Hematopoietic multipotent progenitor cell (in vitro differentiated cells): ENCODE data around the gene NAA40. TPM values are rescaled to one million over a fixed set of nuclear protein-coding genes. Genes with fewer than 3 reads are reported as not detected.

Experiments used
- DNase-seq, 3 donors: peaks; one replicate each; pipeline ENCODE4 v3.0.0-alpha.2; 2011 to 2015; ENCODE audit warnings: low read depth in 2 of 3, low spot score in 2 of 3
- small RNA-seq: library from RNA; depleted of rRNA; stranded (forward); fragments of <200 nt; gene quantifications from one replicate; pipeline ENCODE3, GENCODE V24; 2012
- total RNA-seq: library from RNA; depleted of rRNA; stranded (reverse); fragments of >200 nt; gene quantifications from one replicate; pipeline ENCODE4 v1.2.3, GENCODE V29; 2012

NAA40 gene
- total RNA-seq, 1 donor = 13.5 TPM

DNA sequence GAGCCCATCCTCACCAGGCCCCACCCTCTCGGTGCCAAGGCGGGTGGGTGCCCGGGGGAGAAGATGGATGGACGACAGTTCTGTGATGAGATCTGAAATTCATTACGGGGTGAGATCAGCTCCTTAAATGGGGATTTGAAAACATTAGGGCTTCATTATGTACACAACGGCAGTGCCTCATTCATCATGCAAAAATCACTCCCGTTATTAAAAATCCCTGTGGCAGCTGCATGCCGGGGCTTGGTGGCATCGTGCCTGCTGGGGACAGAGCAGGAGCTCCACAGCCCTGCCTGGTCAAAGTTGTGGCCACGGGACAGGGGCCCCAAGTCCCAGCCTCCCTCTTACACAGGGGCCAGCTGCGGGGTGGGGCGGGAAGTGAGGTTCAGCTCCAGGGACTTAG lies 67.6 kb downstream of the NAA40 start:
- DNase-seq = no peak

Small RNA genes lying within 50 kb of the gene (small RNA-seq; reads per million reads assigned to genes)
- 0.20 reads per million for gene RNU6-45P

Other genes with a start within 250 kb of the NAA40 start
- gene ZFTA, start 170.2 kb upstream of the NAA40 start, total RNA-seq = 24.0 TPM
- 21.3 TPM for gene SPINDOC, start 125.5 kb upstream of the NAA40 start, total RNA-seq
- gene MARK2, start 99.9 kb upstream of the NAA40 start, total RNA-seq = 19.4 TPM
- gene RCOR2, start 21.8 kb upstream of the NAA40 start, total RNA-seq = 0.54 TPM
- gene COX8A, start 35.6 kb downstream of the NAA40 start, total RNA-seq = 382 TPM
- gene OTUB1, start 47.4 kb downstream of the NAA40 start, total RNA-seq = 62.7 TPM
- gene FLRT1, start 96.9 kb downstream of the NAA40 start, total RNA-seq = under 0.01 TPM
- 22.4 TPM for gene MACROD1, start 227.1 kb downstream of the NAA40 start, total RNA-seq
- gene STIP1, start 247.2 kb downstream of the NAA40 start, total RNA-seq = 77.3 TPM